HepG2 (cell line): ENCODE results near the gene ADCY7. TPM values are rescaled to one million over a fixed set of nuclear protein-coding genes. Genes with fewer than 3 reads are reported as not detected.

ENCODE experiments used
- ATAC-seq: fragments of 200-7000 bp; cut with Tn5 transposase; 3 replicates; pipeline ENCODE4 v1.9.1; 2020; ENCODE audit warnings: mild to moderate bottlenecking, moderate library complexity
- BruUV-seq: library from RNA; stranded (reverse); fragments of 400-500 nt; replicated peaks from 2 replicates; lab custom pipeline; 2021; lab: Mats Ljungman, UMichigan
- CTCF ChIA-PET: fragments of 300-600 bp; formaldehyde crosslinking; extraction: SDS; loops from one replicate; lab custom pipeline; 2021; ENCODE audit warnings: low total read pairs, inconsistent platforms, low intra/inter-chr PET ratio; lab: Yijun Ruan, JAX
- POLR2A ChIA-PET: fragments of 350-600 bp; sonication (Branson Sonifier 250); formaldehyde crosslinking; loops from one replicate; lab custom pipeline; 2020; ENCODE audit warnings: antibody characterized with exemption, inconsistent platforms; lab: Yijun Ruan, JAX
- DNase-seq: peaks from one replicate; pipeline ENCODE4 v3.0.0-alpha.2; 2015; ENCODE audit warnings: low spot score
- FAIRE-seq: peaks from 3 replicates; lab custom pipeline; 2011; peaks lifted over from hg19 to GRCh38; lab: Jason Lieb, UNC
- H2AFZ ChIP-seq: one replicate; pipeline ENCODE4 v1.6.1; 2011; ENCODE audit warnings: low read length, inconsistent platforms
- H3K27ac ChIP-seq: fragments of 300-600 bp; 3 replicates; pipeline ENCODE4 v1.8.0; 2011; ENCODE audit warnings: mixed run types, mild to moderate bottlenecking, mixed read lengths, low read length, inconsistent platforms; ENCODE audit not compliant: insufficient read depth; ENCODE audit errors: extremely low read length
- H3K27me3 ChIP-seq, 2 experiments: fragments of 200-600 bp in 1 of 2; 2 replicates in 1 of 2; 3 replicates in 1 of 2; pipeline versions ENCODE4 v1.6.0 to v1.8.0; 2011; ENCODE audit warnings: low read length in 2 of 2, mild to moderate bottlenecking in 2 of 2, moderate library complexity in 2 of 2, inconsistent platforms in 1 of 2; ENCODE audit not compliant: insufficient read depth in 2 of 2, control insufficient read depth in 1 of 2
- H3K36me3 ChIP-seq, 2 experiments: fragments of 200-600 bp in 1 of 2; replicated peaks in 1 of 2; 2 replicates in 1 of 2; 3 replicates in 1 of 2; pipeline versions ENCODE4 v1.5.1 to v1.8.0; 2011; ENCODE audit warnings: low read length in 2 of 2, inconsistent platforms in 1 of 2; ENCODE audit not compliant: insufficient read depth in 2 of 2, control insufficient read depth in 1 of 2
- H3K4me1 ChIP-seq: 2 replicates; pipeline ENCODE4 v1.5.1; 2012; ENCODE audit warnings: low read length, inconsistent platforms; ENCODE audit not compliant: insufficient read depth
- H3K4me2 ChIP-seq: 2 replicates; pipeline ENCODE4 v1.6.0; 2011; ENCODE audit warnings: low read depth, low read length, inconsistent platforms
- H3K4me3 ChIP-seq, 3 experiments: fragments of 200-600 bp in 1 of 3; sonication (generic), shearing (Covaris generic) in 1 of 3; replicated peaks in 1 of 3; 2 replicates each; pipeline ENCODE4 v1.5.1; 2011 to 2016; ENCODE audit warnings: low read length in 3 of 3, inconsistent platforms in 2 of 3, low read depth in 2 of 3, mild to moderate bottlenecking in 2 of 3, control low read depth in 1 of 3, mixed read lengths in 1 of 3; ENCODE audit not compliant: insufficient read depth in 1 of 3
- H3K79me2 ChIP-seq: one replicate; pipeline ENCODE4 v1.6.1; 2011; ENCODE audit warnings: low read length, inconsistent platforms; ENCODE audit not compliant: insufficient read depth
- H3K9ac ChIP-seq: 2 replicates; pipeline ENCODE4 v1.6.0; 2011; ENCODE audit warnings: mild to moderate bottlenecking, low read depth, low read length, inconsistent platforms; ENCODE audit not compliant: insufficient read depth
- H3K9me3 ChIP-seq: 2 replicates; pipeline ENCODE4 v1.5.1; 2012; ENCODE audit warnings: mild to moderate bottlenecking, low read length
- H4K20me1 ChIP-seq: 2 replicates; pipeline ENCODE4 v1.6.0; 2011; ENCODE audit warnings: inconsistent platforms, mild to moderate bottlenecking, low read length, moderate library complexity; ENCODE audit not compliant: insufficient read depth
- HOXA7 ChIP-seq: sonication (generic); formaldehyde crosslinking; IDR thresholded peaks from 2 replicates; pipeline ENCODE4 v1.8.1; 2022; ENCODE audit warnings: mild to moderate bottlenecking, missing genetic modification reagents, moderate library complexity
- POLR2A ChIP-seq, 2 experiments: IDR thresholded peaks; 2 replicates each; pipeline ENCODE4 v1.6.1; 2011; ENCODE audit warnings: low read depth in 2 of 2, low read length in 2 of 2, mild to moderate bottlenecking in 1 of 2, moderate library complexity in 1 of 2; ENCODE audit not compliant: insufficient read depth in 1 of 2
- RAD51 ChIP-seq: fragments of 450-650 bp; IDR thresholded peaks from 2 replicates; pipeline ENCODE4 v1.6.1; 2016; ENCODE audit warnings: borderline replicate concordance
- SMC3 ChIP-seq: IDR thresholded peaks from 2 replicates; pipeline ENCODE4 v1.6.1; 2011; ENCODE audit warnings: low read length, improper control_type of control experiment
- STAG1 ChIP-seq: sonication (generic); formaldehyde crosslinking; IDR thresholded peaks from 2 replicates; pipeline ENCODE4 v1.4.0; 2020; ENCODE audit warnings: missing genetic modification reagents
- ZNF691 ChIP-seq: sonication (generic); formaldehyde crosslinking; IDR thresholded peaks from 2 replicates; pipeline ENCODE4 v1.4.0; 2020; ENCODE audit warnings: missing genetic modification reagents, low read depth, mild to moderate bottlenecking, borderline replicate concordance
- WGBS: methylation state at CpG from one replicate; pipeline ENCODE4 v1.1.6; 2017; ENCODE audit warnings: low lambda C conversion rate; 5-methylcytosine and 5-hydroxymethylcytosine counted together
- in situ Hi-C: cut with HindIII; loops from 2 replicates; pipeline ENCODE4 v1.10.0; 2017; ENCODE audit warnings: low pct_unique_long_range_greater_than_20kb; ENCODE audit not compliant: extremely low pct_ligation_motif_present
- intact Hi-C: fragments of 100-400 bp; cut with micrococcal nuclease; formaldehyde crosslinking; loops from one replicate; pipeline ENCODE4 v1.10.0; 2022; ENCODE audit not compliant: unreplicated experiment
- polyA plus RNA-seq, 8 experiments: library from polyadenylated mRNA; depleted of rRNA in 3 of 8; stranded (reverse) in 7 of 8; unstranded in 1 of 8; fragments of >200 nt; fragmentation: Illumina TruSeq in 4 of 8; extraction: Trizol in 4 of 8; gene quantifications; 2 replicates each; pipeline versions ENCODE4 v1.2.1 to v1.2.3, GENCODE V29; 2011 to 2016; ENCODE audit warnings: low read depth in 4 of 8, missing spikeins in 1 of 8, mixed read lengths in 1 of 8; ENCODE audit not compliant: insufficient read depth in 1 of 8
- total RNA-seq, 5 experiments: library from RNA; depleted of rRNA; stranded (reverse); fragments of >200 nt; fragmentation: Illumina TruSeq; extraction: Trizol; gene quantifications; 2 replicates each; pipeline ENCODE4 v1.2.3, GENCODE V29; 2016; ENCODE audit warnings: low read depth in 1 of 5
- TF ChIP-seq, protein P1 (sequence below): sonication (generic); formaldehyde crosslinking; IDR thresholded peaks from 2 replicates; pipeline ENCODE4 v1.5.0; 2020; ENCODE audit warnings: mild to moderate bottlenecking, missing genetic modification reagents, moderate library complexity

ADCY7 gene
- total and polyA plus RNA-seq, 2 of the 13 experiments (the other 11 are each of a cell fraction or from before 2014, with no cell fraction given): 2.2 to 4.3 TPM

- FAIRE-seq: no peak
- H3K36me3 ChIP-seq: peaks cover 18 to 72% of the 10 kb centered on the region in 2 experiments
- BruUV-seq: no TSS peak
These were observed 87.7 kb downstream of the ADCY7 start for GRCh38 chr16:50354082-50354481.

DNA sequence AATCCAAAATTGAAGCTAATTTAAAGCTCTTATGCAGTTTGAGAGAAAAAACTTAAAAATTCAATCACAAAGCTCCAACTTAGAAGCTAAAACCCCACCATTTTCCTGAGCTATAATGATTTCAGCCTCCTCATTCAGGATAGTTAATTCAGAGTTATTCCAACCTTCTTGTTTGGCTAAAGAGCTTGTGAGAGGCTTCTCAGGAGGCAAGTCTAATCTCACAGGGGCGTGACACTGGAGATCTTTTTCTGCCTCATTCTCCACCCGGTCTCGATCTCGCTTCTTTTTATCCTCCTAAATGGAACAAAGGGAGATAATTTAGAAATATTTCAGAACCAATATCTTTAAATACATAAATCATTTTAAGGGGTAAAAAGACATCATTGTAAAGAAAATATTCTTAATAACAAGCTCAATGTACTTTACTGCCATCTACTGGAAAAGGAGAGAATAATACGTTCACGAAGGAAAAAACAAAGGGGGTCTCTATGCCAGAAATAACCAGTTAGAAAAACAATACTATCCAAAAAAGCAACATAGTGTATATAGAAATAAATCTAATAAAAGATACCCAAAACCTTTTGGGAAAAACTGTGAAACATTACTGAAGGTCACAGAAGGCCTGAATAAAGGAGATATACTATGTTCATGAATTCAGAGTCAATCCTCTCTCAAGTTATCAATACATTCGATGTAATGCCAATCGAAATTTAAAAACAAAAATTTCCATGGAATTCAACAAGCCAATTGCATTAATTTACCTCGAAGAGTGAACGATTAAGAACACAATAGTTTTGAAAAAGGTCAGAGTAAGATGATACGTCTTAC is 88.5 kb downstream of the ADCY7 start:
- WGBS: 65% methylated on average over 11 of the region's 11 CpGs
- BruUV-seq: no TSS peak

More at GRCh38 chr16:50354082-50354481, 87.7 kb downstream of the ADCY7 start:
- TF ChIP-seq HOXA7 (CRISPR knock-in tag) (no peak), RAD51 (no peak), ZNF691 (CRISPR knock-in tag) (no peak)
- TF ChIP-seq, all 625 proteins: peak for 0
- peaks cover 8% of the 10 kb centered on the region; the same call in 1 of the 2 replicates for H4K20me1 ChIP-seq
- H2AFZ ChIP-seq: no peak overlapping the region
- H3K27ac ChIP-seq: no peak overlapping the region
- WGBS: 100% methylated on average over 1 of the region's 1 CpG
- DNase-seq (no peak), ATAC-seq (no peak)
- H3K9me3 ChIP-seq: 0 out of 2 replicates have a peak, but pooled peaks cover 4% of the 10 kb centered on the region
- H3K4me2 ChIP-seq: no peak overlapping the region
- CTCF ChIA-PET: interaction anchor here (1.2 to 1.7 kb wide), 4 partner anchors 27 to 144 kb away, joined by 3 to 21 read pairs (median 6); no protein-coding TSS in a partner anchor
- POLR2A ChIA-PET: no interaction called here
- no peak overlapping the region for H3K4me3 ChIP-seq
- no peaks in the 10 kb centered on the region for H3K4me1 ChIP-seq
- peaks cover 12% of the 10 kb centered on the region for H3K79me2 ChIP-seq
- no peak overlapping the region for H3K9ac ChIP-seq
- intact Hi-C loops (loop anchor here (2.0 to 10.0 kb wide), 3 partner anchors 143 to 329 kb away; partner anchors contain the start of gene CNEP1R1), in situ Hi-C loops (loop anchor here (25.0 kb wide), 1 partner anchor 317 kb away; the partner anchor contains the start of gene CNEP1R1)
- H3K27me3 ChIP-seq: no peaks in the 10 kb centered on the region

More for the DNA sequence above, 88.5 kb downstream of the ADCY7 start:
- H3K9ac ChIP-seq: no peak overlapping the region
- intact Hi-C loops: loop anchor here (1.0 to 10.0 kb wide), 5 partner anchors 28 to 330 kb away; partner anchors contain the start of gene CNEP1R1
- in situ Hi-C loops: loop anchor here (5.0 to 25.0 kb wide), 2 partner anchors 33 to 318 kb away; partner anchors contain the start of gene CNEP1R1
- FAIRE-seq: no peak
- no peak for ATAC-seq
- ChIA-PET POLR2A (no interaction called here), CTCF (interaction anchor here (1.2 to 1.7 kb wide), 4 partner anchors 28 to 144 kb away, joined by 3 to 21 read pairs (median 6); no protein-coding TSS in a partner anchor)
- TF ChIP-seq, protein P1, sequence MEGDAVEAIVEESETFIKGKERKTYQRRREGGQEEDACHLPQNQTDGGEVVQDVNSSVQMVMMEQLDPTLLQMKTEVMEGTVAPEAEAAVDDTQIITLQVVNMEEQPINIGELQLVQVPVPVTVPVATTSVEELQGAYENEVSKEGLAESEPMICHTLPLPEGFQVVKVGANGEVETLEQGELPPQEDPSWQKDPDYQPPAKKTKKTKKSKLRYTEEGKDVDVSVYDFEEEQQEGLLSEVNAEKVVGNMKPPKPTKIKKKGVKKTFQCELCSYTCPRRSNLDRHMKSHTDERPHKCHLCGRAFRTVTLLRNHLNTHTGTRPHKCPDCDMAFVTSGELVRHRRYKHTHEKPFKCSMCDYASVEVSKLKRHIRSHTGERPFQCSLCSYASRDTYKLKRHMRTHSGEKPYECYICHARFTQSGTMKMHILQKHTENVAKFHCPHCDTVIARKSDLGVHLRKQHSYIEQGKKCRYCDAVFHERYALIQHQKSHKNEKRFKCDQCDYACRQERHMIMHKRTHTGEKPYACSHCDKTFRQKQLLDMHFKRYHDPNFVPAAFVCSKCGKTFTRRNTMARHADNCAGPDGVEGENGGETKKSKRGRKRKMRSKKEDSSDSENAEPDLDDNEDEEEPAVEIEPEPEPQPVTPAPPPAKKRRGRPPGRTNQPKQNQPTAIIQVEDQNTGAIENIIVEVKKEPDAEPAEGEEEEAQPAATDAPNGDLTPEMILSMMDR (CRISPR knock-in tag): peak; percentile 55
- no peak for TF ChIP-seq POLR2A (IDR thresholded peaks at IDR 0.05; ENCODE audit: insufficient read depth in 1 of 2, low read depth in 2 of 2, low read length in 2 of 2)
- TF ChIP-seq STAG1 (CRISPR knock-in tag): peak; percentile 63
- TF ChIP-seq SMC3: peak; percentile 17; the same call in 1 of the 2 replicates
- no peak overlapping the region for H3K4me3 ChIP-seq
- H3K36me3 ChIP-seq: peaks cover 18 to 72% of the 10 kb centered on the region in 2 experiments
- H3K4me2 ChIP-seq: no peak overlapping the region
- H3K4me1 ChIP-seq: no peaks in the 10 kb centered on the region
- no peak overlapping the region for H2AFZ ChIP-seq
- peaks cover 18% of the 10 kb centered on the region for H3K79me2 ChIP-seq
- H3K27me3 ChIP-seq: no peaks in the 10 kb centered on the region
- H3K27ac ChIP-seq: no peak overlapping the region
- H3K9me3 ChIP-seq: 0 out of 2 replicates have a peak, but pooled peaks cover 4% of the 10 kb centered on the region
- DNase-seq: no peak
- peaks cover 5% of the 10 kb centered on the region; the same call in 1 of the 2 replicates for H4K20me1 ChIP-seq
